ENCODE results near the gene VTCN1.
"Not testable (repeated sequence)": the region's sequence is repeated elsewhere in the genome, so short reads cannot be mapped to it uniquely, and the experiment has no call there.

The VTCN1 gene

GRCh38 chr1:117161887-117162286, 48.8 kb downstream of the VTCN1 start:
- DNase-seq, result no peak

- DNase-seq, result not testable (repeated sequence)
These were observed 59.4 kb downstream of the VTCN1 start for GRCh38 chr1:117151305-117151704.

- no peak for DNase-seq
These were observed 60.4 kb downstream of the VTCN1 start for GRCh38 chr1:117150316-117150715.

GRCh38 chr1:117147856-117148588, 62.7 kb downstream of the VTCN1 start:
- peak in 1 of 2 experiments; percentile 30 for DNase-seq

GRCh38 chr1:117147341-117147831, 63.3 kb downstream of the VTCN1 start:
- no peak for DNase-seq

- DNase-seq, result peak in 1 of 2 experiments; percentile 45
These were observed 64.0 kb downstream of the VTCN1 start for GRCh38 chr1:117146575-117147340.

GRCh38 chr1:117146072-117146471, 64.7 kb downstream of the VTCN1 start:
- no peak for DNase-seq

GRCh38 chr1:117143871-117144270, 66.9 kb downstream of the VTCN1 start:
- DNase-seq, result no peak

GRCh38 chr1:117143172-117143571, 67.6 kb downstream of the VTCN1 start:
- no peak for DNase-seq

GRCh38 chr1:117142200-117142599, 68.5 kb downstream of the VTCN1 start:
- no peak for DNase-seq

GRCh38 chr1:117138561-117138960, 72.2 kb downstream of the VTCN1 start:
- no peak for DNase-seq

GRCh38 chr1:117138106-117138505, 72.6 kb downstream of the VTCN1 start:
- no peak for DNase-seq

GRCh38 chr1:117137281-117137855, 73.4 kb downstream of the VTCN1 start:
- DNase-seq, result no peak

- no peak for DNase-seq
These were observed 74.0 kb downstream of the VTCN1 start for GRCh38 chr1:117136749-117137148.

- DNase-seq, result no peak
These were observed 75.4 kb downstream of the VTCN1 start for GRCh38 chr1:117135329-117135728.

- DNase-seq, result no peak
These were observed 80.2 kb downstream of the VTCN1 start for GRCh38 chr1:117130526-117130925.

GRCh38 chr1:117128323-117129079, 82.2 kb downstream of the VTCN1 start:
- no peak for DNase-seq

- DNase-seq, result no peak
These were observed 82.9 kb downstream of the VTCN1 start for GRCh38 chr1:117127795-117128194.

GRCh38 chr1:117124661-117125060, 86.1 kb downstream of the VTCN1 start:
- no peak for DNase-seq

GRCh38 chr1:117123274-117123673, 87.5 kb downstream of the VTCN1 start:
- DNase-seq, result no peak

GRCh38 chr1:117122330-117123025, 88.2 kb downstream of the VTCN1 start:
- DNase-seq, result peak in 1 of 2 experiments; percentile 21

Data from NCI-H1930 (cell line).